Stomach (tissue), 4 donors: ENCODE measurements around the gene TMEM37.

Source experiments
- CTCF ChIP-seq, 7 experiments: fragments of 450-650 bp in 4 of 7; fragments of 200-600 bp in 3 of 7; sonication (generic) in 3 of 7; IDR thresholded peaks; one replicate each; pipeline ENCODE4 v1.5.1; 2016 to 2019; ENCODE audit warnings: antibody characterized with exemption in 7 of 7, control low read depth in 2 of 7, mild to moderate bottlenecking in 1 of 7
- EP300 ChIP-seq: sonication (generic); formaldehyde crosslinking; IDR thresholded peaks from one replicate; pipeline ENCODE4 v1.6.1; 2017; ENCODE audit warnings: antibody characterized with exemption

- no peak for TF ChIP-seq CTCF (IDR thresholded peaks at IDR 0.05)
- no peak for TF ChIP-seq EP300
Observed at GRCh38 chr2:119429225-119429981, 2.3 kb upstream of the TMEM37 start.
